GM12872 (cell line): ENCODE data around the gene ALOX5.

Experiments
- CTCF ChIP-seq: IDR thresholded peaks from 3 replicates; pipeline ENCODE4 v1.5.1; 2011; ENCODE audit warnings: low read depth, mild to moderate bottlenecking, low read length, moderate library complexity; ENCODE audit not compliant: insufficient read depth

The ALOX5 gene

DNA sequence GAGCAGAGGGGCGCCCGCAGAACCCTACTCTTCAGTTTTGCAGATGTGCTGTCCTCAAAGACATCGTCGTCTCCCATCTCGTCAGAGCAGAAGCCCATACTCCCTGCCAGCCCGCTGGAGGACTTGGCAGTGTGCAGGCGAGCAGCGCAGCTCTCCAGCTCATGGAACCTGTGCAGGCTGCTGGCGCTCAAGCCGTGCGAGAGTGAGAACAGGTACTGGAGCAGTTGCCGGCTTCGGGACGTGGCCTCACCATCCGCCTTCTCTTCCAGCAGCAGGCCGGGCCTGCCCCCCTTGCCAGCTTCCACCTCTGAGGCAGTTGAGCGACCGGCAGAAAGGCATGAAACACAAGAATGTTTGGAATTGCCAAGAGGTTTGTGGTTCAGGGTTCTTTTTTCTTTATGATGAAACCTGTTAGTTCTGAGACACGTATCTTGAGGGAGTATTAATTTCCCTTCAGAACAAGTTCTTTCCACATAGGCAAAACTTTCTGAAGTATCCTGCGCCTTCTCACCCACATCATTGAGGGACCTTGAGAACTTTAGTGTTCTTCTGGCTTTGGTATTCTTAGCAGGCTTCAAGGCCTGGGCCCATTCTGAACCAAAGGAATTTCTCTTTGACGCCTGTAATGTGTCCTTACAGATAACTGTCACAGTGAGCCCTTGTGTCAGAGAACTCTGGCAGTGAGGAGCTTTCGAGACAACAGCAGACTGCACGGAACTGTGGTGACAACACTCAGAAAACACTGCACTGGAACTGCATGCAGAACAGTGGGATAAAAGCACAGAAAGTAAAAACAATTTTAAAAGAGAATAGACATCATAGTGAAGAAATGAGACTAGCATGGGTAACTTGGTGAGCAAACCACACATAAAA is 89.5 kb downstream of the ALOX5 start:
- TF ChIP-seq CTCF: no peak

GRCh38 chr10:45464958-45465567 is 91.0 kb downstream of the ALOX5 start:
- TF ChIP-seq CTCF: peak; percentile 99

DNA sequence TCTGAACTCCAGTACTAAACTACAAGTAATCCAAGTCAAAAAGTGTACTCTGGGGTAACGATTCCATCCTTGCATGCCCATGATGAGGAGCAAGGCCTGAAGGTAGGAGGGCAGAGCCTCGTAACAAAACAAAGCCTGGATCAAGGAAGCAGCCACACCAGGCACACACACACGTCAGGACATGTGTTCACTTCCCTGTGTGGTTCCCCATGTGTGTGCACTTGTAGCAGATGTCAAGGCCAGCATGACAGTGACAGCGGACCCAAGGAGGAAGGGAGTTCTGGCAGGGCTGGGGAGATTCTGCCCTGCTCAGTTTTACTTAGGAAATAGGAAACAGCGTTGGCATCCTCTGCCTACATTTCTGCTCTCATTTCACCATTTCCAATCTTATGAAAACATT is 92.8 kb downstream of the ALOX5 start:
- TF ChIP-seq CTCF: no peak

DNA sequence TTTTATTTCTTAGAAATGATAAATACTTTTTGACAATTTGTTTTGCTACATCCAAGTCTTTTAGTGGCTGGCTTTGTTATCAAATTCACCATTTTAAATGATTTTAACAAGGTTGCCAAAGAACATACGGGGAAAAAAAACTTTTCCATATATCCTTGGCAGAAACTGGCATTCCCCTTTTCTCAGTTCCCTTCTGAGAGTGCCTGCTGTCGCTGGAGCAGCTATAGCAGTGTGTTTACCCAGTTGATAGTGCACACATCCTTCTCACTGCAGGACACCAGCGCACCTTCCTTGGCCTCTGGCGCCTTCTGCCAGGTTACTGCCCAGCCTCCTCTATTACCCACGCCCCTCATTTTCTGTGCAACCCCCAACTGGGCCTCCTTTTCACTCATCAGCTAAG is 94.1 kb downstream of the ALOX5 start:
- TF ChIP-seq CTCF: no peak

DNA sequence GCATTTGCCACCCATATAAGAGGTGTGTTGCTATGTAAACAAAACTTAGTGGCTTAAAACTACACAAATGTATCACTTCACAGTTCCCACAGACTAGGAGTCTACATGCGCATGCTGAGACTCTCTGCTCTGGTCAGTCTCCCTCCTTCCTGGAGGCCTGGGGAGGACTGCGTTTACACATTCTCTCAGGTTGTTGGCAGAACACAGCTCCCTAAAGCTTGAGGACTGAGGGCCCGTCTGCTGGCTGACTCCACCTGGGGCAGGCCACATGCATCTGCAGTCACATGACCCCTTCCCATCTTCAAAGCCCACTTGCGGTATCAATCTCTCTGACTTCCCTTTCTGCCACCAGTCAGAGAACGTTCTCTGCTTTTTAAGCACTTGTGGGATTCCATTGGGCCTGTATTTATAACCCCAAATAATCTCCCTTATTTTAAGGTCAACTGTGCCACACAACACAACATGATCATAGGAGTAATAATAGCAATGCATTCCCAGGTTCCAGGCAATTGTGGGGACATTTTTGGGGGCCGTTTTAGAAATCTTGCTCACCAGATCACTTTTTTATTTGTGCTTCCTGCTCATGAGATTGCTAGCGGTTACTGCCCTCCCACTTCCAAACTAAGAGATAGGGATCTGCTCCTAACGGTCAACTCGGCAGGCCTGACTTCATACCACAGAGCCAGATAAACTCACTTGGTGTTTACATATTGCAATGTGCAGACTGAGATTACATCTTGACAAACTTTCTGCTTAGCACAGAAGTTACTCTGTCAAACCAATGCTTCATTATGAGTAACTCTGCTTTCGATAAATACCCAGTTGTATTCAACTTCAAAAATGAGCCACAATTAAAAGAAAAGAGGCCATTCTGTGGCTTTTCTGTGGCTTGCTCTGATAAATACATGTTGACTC is 96.3 kb downstream of the ALOX5 start:
- TF ChIP-seq CTCF: no peak

GRCh38 chr10:45471059-45471458 is 97.0 kb downstream of the ALOX5 start:
- no peak for TF ChIP-seq CTCF

- TF ChIP-seq CTCF: no peak
Measured at GRCh38 chr10:45471531-45472310, 97.7 kb downstream of the ALOX5 start.
